HG03460 (cell line): ENCODE measurements around the gene MBOAT1.
"Not testable (repeated sequence)": the region's sequence is repeated elsewhere in the genome, so short reads cannot be mapped to it uniquely, and the experiment has no call there.

Experiments
- ATAC-seq: cut with Tn5 transposase; IDR thresholded peaks from one replicate; pipeline ENCODE4 v1.9.1; 2021; ENCODE audit not compliant: unreplicated experiment

MBOAT1 gene

GRCh38 chr6:20203561-20204511, 8.4 kb downstream of the MBOAT1 start:
- no peak for ATAC-seq

DNA sequence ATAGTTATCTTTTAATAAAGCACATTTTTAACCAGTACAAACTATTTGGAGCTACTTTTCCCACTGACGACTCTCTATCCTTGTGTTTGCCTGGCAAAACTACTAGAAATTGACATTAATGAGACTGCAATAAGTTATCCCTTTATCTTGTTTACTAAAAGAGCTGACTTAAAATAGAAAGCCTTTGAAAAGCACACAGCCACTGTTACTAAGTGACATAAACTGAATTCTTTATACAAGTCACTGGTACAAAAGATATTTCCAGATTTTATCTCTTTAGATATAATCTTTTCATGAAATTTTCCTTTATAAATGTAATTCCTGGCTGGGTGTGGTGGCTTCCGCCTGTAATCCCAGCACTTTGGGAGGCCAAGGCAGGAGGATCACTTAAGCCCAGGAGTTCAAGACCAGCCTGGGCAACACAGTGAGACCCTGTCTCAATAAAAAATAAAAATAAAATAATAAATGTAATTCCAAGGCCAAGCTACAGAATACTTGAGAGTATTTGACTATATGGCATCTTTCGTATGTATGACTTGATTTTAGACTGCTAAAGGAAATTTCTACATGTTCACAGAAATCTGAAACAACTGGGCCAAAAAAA, 9.5 kb downstream of the MBOAT1 start:
- ATAC-seq = no peak

DNA sequence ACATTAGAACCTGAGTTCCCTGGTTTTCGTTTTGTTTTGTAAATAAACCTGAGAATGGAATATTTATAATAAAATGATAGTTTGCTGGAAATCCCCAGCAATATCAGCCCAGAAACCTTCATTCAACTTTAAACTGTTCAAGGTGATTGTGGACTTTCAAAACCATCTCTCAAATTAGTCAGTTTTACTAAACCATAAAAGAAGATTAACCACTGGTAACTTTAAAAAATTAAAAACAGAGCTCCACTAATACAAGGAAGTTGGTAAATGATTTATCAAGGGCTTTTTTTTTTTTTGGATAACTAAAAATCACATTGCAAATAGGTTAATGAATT, 10.0 kb downstream of the MBOAT1 start:
- peak; percentile 27 for ATAC-seq

GRCh38 chr6:20200761-20201630, 11.3 kb downstream of the MBOAT1 start:
- no peak for ATAC-seq

GRCh38 chr6:20198775-20199174, 13.5 kb downstream of the MBOAT1 start:
- ATAC-seq = no peak

DNA sequence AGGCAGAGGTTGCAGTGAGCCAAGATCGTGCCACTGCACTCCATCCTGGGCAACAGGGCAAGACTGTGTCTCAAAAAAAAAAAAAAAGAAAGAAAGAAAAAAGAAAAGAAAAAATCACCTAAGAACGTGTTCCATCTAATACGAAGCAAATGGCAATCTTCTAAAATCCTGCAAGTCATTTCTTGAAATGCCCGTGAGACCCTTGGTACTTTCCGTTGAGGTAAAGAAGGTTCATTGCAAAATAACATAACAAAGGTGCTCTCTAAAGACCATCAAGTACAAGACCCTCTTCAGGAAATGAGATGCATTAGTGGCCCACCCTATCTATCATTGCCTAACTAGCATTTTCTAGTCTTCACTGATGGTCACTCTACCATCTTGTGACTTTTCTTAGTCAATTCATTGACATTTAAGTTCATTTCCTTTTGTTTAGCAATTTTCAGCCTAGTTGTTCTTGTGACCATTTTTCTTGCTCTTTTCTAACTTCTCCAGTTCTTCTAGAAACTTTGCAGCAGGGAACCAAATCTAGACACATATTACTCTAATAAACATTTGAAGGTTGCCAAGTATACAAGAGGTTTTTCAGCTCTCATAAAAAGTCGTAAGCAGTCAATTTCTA, 14.0 kb downstream of the MBOAT1 start:
- ATAC-seq = no peak

- no peak for ATAC-seq
Measured at GRCh38 chr6:20197251-20197650, 15.0 kb downstream of the MBOAT1 start.

GRCh38 chr6:20192625-20193024, 19.6 kb downstream of the MBOAT1 start:
- no peak for ATAC-seq

- ATAC-seq = no peak
Measured at GRCh38 chr6:20191992-20192391, 20.3 kb downstream of the MBOAT1 start.

GRCh38 chr6:20188630-20189075, 23.6 kb downstream of the MBOAT1 start:
- ATAC-seq = no peak

DNA sequence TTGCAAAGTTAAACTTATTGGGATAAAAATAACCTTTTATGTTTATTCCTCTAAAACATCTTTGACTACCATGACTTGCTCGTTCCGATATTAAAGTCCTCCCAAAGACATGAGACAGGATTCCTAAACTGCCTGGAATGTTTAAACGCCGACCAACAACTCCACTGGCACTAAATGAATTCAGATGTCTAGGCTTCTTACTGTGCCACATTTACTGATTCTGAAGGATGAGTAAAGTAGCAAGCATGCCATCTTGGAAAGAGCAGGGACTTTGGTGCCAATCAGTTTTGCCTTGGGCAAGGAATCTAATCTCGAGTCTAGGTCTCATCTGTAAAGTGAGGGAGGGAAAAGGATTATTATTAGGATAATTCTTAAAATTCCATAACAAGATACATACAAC, 25.3 kb downstream of the MBOAT1 start:
- no peak for ATAC-seq

GRCh38 chr6:20183706-20184105, 28.6 kb downstream of the MBOAT1 start:
- no peak for ATAC-seq

DNA sequence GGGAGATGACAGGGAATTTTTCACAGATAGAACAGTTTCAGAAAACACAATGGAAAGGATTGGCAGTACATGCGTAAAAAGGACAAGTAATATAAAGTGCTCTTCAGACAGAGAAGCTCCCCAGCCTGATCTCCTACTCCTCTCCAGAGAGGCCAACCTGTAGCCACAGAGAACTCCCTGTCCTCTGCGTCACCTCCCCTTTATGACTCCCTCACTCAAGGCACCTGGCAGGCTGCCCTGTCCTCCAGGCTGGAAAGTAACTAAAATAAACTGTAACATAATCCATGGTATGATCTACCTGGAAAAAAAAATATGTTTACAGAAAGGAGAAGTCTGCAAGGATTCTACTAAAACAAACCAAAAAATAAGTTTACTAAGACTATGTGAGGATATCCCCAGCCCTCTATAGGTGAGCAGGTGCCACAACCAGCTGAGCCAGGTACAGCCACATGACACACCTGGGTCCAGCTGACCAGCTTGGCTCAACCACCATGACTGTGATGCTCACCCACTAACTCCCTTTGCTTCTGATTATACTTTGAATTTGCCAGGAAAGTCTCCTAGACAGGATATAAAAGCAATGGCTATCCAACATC, 29.2 kb downstream of the MBOAT1 start:
- ATAC-seq = no peak

- ATAC-seq = no peak
Measured at GRCh38 chr6:20182069-20182468, 30.2 kb downstream of the MBOAT1 start.

DNA sequence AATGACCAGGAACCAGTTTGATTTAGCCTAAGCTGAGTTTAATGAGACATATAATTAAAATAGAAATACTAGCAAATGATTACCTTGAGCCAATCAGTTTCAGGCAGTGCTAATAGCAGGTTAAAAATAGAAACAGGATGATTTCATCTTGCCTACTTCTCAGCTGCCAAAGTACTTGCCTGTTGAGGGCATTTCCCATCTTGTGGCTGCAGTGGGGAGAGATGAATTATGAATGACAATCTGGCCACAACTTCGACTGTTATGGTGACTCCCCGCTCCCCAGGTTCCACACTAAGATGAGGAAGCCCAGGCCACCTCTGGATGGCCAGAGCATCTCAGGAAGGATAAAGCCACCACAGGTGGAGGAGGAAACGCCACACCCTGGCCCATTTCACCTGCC, 31.3 kb downstream of the MBOAT1 start:
- peak; percentile 81 for ATAC-seq

- not testable (repeated sequence) for ATAC-seq
Measured at GRCh38 chr6:20179287-20180045, 32.8 kb downstream of the MBOAT1 start.

- ATAC-seq = no peak
Measured at GRCh38 chr6:20178327-20178726, 33.9 kb downstream of the MBOAT1 start.

- no peak for ATAC-seq
Measured at GRCh38 chr6:20175810-20176410, 36.4 kb downstream of the MBOAT1 start.
